ENCODE results near the gene NNT. TPM values are rescaled to one million over a fixed set of nuclear protein-coding genes. Genes with fewer than 3 reads are reported as not detected.

The NNT gene
- total and polyA plus RNA-seq, 2 of the 8 experiments (the other 6 are each of a cell fraction or from before 2014, with no cell fraction given), result 11.0 to 22.2 TPM

- no peak overlapping the region for H2BK5ac ChIP-seq (ENCODE audit: low read depth, low read length)
- no peak overlapping the region for H4K5ac ChIP-seq (ENCODE audit: insufficient read length, low read depth, low read length)
- TF ChIP-seq CTCF (IDR thresholded peaks at IDR 0.05; ENCODE audit: control extremely low read depth in 1 of 3, insufficient read depth in 1 of 3, low read depth in 1 of 3, low read length in 3 of 3) (peak in 1 of 3 experiments; percentile 17; a peak in 1 of 4 replicates), RAD21 (IDR thresholded peaks at IDR 0.05 in 1 of 2, conservative IDR thresholded peaks at IDR 0.05 in 1 of 2; ENCODE audit: low read depth in 2 of 2, low read length in 2 of 2) (peak; percentile 40 to 47), CBX8 (IDR thresholded peaks at IDR 0.05; ENCODE audit: borderline replicate concordance, low read depth, low read length) (no peak), SP4 (IDR thresholded peaks at IDR 0.05; ENCODE audit: low read length) (no peak)
- no peak overlapping the region for H2BK120ac ChIP-seq (replicated peaks; ENCODE audit: low read depth, low read length)
- no peak overlapping the region for H3K4ac ChIP-seq (replicated peaks; ENCODE audit: insufficient read length, low read depth, low read length)
- no peak overlapping the region for H3K14ac ChIP-seq (ENCODE audit: insufficient read length)
- peaks cover 0 to 9% (median 2%) of the 10 kb centered on the region in 4 experiments; a peak in 3 of 8 replicates for H3K36me3 ChIP-seq (ENCODE audit: control insufficient read depth in 2 of 4, insufficient read depth in 4 of 4, low read length in 3 of 4)
- H4K20me1 ChIP-seq (replicated peaks in 1 of 2; ENCODE audit: control insufficient read depth in 1 of 2, insufficient read depth in 2 of 2, low read length in 2 of 2), result no peaks in the 10 kb centered on the region
- no peak overlapping the region for H2AFZ ChIP-seq (ENCODE audit: low read length)
- FAIRE-seq (no peak), DNase-seq (ENCODE audit: low read depth in 1 of 2, low spot score in 2 of 2) (peak in 1 of 2 experiments; percentile 55)
- H3K27ac ChIP-seq (ENCODE audit: low read depth, low read length), result no peak overlapping the region
- no peak overlapping the region for H3K56ac ChIP-seq (replicated peaks; ENCODE audit: insufficient read length, low read depth, low read length)
- no peak overlapping the region for H3K9ac ChIP-seq (replicated peaks in 1 of 4; ENCODE audit: extremely low read depth in 1 of 4, low read depth in 3 of 4, low read length in 3 of 4)
- H3K9me3 ChIP-seq (ENCODE audit: insufficient read depth in 2 of 2, low read depth in 1 of 2, low read length in 1 of 2), result peaks cover 0 to 6% of the 10 kb centered on the region in 2 experiments; a peak in 1 of 4 replicates
- H2AK5ac ChIP-seq (ENCODE audit: low read depth, low read length), result no peak overlapping the region
- no peaks in the 10 kb centered on the region for H3K23me2 ChIP-seq (ENCODE audit: low read depth, low read length)
- H2BK20ac ChIP-seq (ENCODE audit: low read length), result no peak overlapping the region
- no peak overlapping the region for H3K23ac ChIP-seq (ENCODE audit: insufficient read length)
- no peak overlapping the region for H3K18ac ChIP-seq (ENCODE audit: extremely low read depth, low read length)
- no peak overlapping the region for H2BK12ac ChIP-seq (ENCODE audit: low read depth, low read length)
- no peak overlapping the region for H4K91ac ChIP-seq (replicated peaks; ENCODE audit: insufficient read length, low read length)
- H2BK15ac ChIP-seq (ENCODE audit: low read length), result no peak overlapping the region
- H3K4me1 ChIP-seq (replicated peaks in 1 of 4; ENCODE audit: control insufficient read depth in 3 of 4, insufficient read depth in 4 of 4, low read length in 3 of 4), result no peaks in the 10 kb centered on the region
- ChIA-PET CTCF (ENCODE audit: partially characterized antibody) (interaction anchor here (0.6 to 1.4 kb wide), 5 partner anchors 11 to 1105 kb away, joined by 3 to 5 read pairs (median 3); no protein-coding TSS in a partner anchor), POLR2A (ENCODE audit: partially characterized antibody) (no interaction called here)
- H3K79me1 ChIP-seq (ENCODE audit: low read depth, low read length), result no peaks in the 10 kb centered on the region
- 90% methylated on average over 1 of the region's 2 CpGs; no CpG with 5 or more reads in 1 of the 2 experiments for WGBS, 2 experiments (ENCODE audit: extremely low coverage in 1 of 2, insufficient coverage in 1 of 2, insufficient read length in 1 of 2, insufficient replicate concordance in 2 of 2, low coverage in 1 of 2, low lambda C conversion rate in 2 of 2, missing lambda C conversion rate in 1 of 2)
- no peak overlapping the region for H3K4me2 ChIP-seq (ENCODE audit: insufficient read depth in 1 of 2, low read depth in 2 of 2, low read length in 2 of 2)
- no peaks in the 10 kb centered on the region for H3K79me2 ChIP-seq (ENCODE audit: control insufficient read depth in 1 of 2, insufficient read depth in 2 of 2, low read length in 2 of 2)
- no peak overlapping the region for H3K4me3 ChIP-seq (ENCODE audit: extremely low read depth in 1 of 4, insufficient read depth in 2 of 4, low read depth in 3 of 4, low read length in 4 of 4)
- H3K27me3 ChIP-seq (replicated peaks in 1 of 4; ENCODE audit: control insufficient read depth in 3 of 4, extremely low read depth in 1 of 4, insufficient read depth in 3 of 4, low read length in 3 of 4), result no peaks in the 10 kb centered on the region
- no peak overlapping the region for H4K8ac ChIP-seq (ENCODE audit: extremely low read depth, insufficient read depth, low read length)
Observed at GRCh38 chr5:43661102-43661501, 58.1 kb downstream of the NNT start.
